IMR-90 (cell line): ENCODE data around the gene FAM193A. TPM values are rescaled to one million over a fixed set of nuclear protein-coding genes. Genes with fewer than 3 reads are reported as not detected.
"Not testable (repeated sequence)": the region's sequence is repeated elsewhere in the genome, so short reads cannot be mapped to it uniquely, and the experiment has no call there.

Experiments
- ATAC-seq: fragments of 200-7000 bp; cut with Tn5 transposase; 2 replicates; pipeline ENCODE4 v1.9.1; 2020; ENCODE audit warnings: low read depth, mild to moderate bottlenecking, moderate library complexity
- BruUV-seq: library from RNA; stranded (reverse); fragments of 400-500 nt; replicated peaks from 2 replicates; lab custom pipeline; 2021; lab: Mats Ljungman, UMichigan
- CTCF ChIA-PET: fragments of 300-600 bp; formaldehyde crosslinking; extraction: SDS; loops from one replicate; lab custom pipeline; 2021; ENCODE audit warnings: antibody characterized with exemption; lab: Yijun Ruan, JAX
- POLR2A ChIA-PET: fragments of 300-600 bp; sonication (Branson Sonifier 250); formaldehyde crosslinking; loops from one replicate; lab custom pipeline; 2022; ENCODE audit warnings: antibody characterized with exemption; ENCODE audit not compliant: unreplicated experiment; lab: Charles Lee
- DNase-seq: peaks from one replicate; pipeline ENCODE4 v3.0.0; 2013
- H2AFZ ChIP-seq: replicated peaks from 2 replicates; pipeline ENCODE3; 2013; ENCODE audit warnings: low read length, mild to moderate bottlenecking; ENCODE audit not compliant: poor library complexity
- H2AK5ac ChIP-seq: 2 replicates; pipeline ENCODE4 v1.6.1; 2013; ENCODE audit warnings: low read depth, low read length, inconsistent platforms
- H2AK9ac ChIP-seq: replicated peaks from 2 replicates; pipeline ENCODE3; 2013; ENCODE audit warnings: mild to moderate bottlenecking, low read depth, low read length, moderate library complexity; ENCODE audit not compliant: poor library complexity
- H2BK120ac ChIP-seq: 2 replicates; pipeline ENCODE4 v1.6.1; 2013; ENCODE audit warnings: low read depth, low read length, inconsistent platforms
- H2BK15ac ChIP-seq: 3 replicates; pipeline ENCODE4 v1.6.1; 2013; ENCODE audit warnings: low read depth, low read length, inconsistent platforms
- H2BK20ac ChIP-seq: 2 replicates; pipeline ENCODE4 v1.6.1; 2013; ENCODE audit warnings: low read depth, mild to moderate bottlenecking, inconsistent platforms, low read length, moderate library complexity
- H2BK5ac ChIP-seq: 2 replicates; pipeline ENCODE4 v1.6.1; 2013; ENCODE audit warnings: mild to moderate bottlenecking, low read depth, low read length, inconsistent platforms; ENCODE audit not compliant: poor library complexity, severe bottlenecking
- H3K14ac ChIP-seq: replicated peaks from 2 replicates; pipeline ENCODE4 v1.6.1; 2013; ENCODE audit warnings: low read depth, low read length, inconsistent platforms
- H3K18ac ChIP-seq: 2 replicates; pipeline ENCODE4 v1.6.1; 2013; ENCODE audit warnings: low read depth, low read length, control low read depth
- H3K23ac ChIP-seq: 2 replicates; pipeline ENCODE4 v1.6.1; 2013; ENCODE audit warnings: low read depth, low read length, inconsistent platforms
- H3K27ac ChIP-seq: 2 replicates; pipeline ENCODE4 v1.5.1; 2013; ENCODE audit warnings: mild to moderate bottlenecking, control low read depth, low read length; ENCODE audit not compliant: insufficient read depth
- H3K27me3 ChIP-seq: 2 replicates; pipeline ENCODE4 v1.6.1; 2013; ENCODE audit warnings: low read length; ENCODE audit not compliant: control insufficient read depth, insufficient read depth
- H3K36me3 ChIP-seq: 2 replicates; pipeline ENCODE4 v1.6.1; 2013; ENCODE audit warnings: low read length, mixed read lengths; ENCODE audit not compliant: control insufficient read depth, insufficient read depth
- H3K4ac ChIP-seq: 2 replicates; pipeline ENCODE4 v1.6.1; 2013; ENCODE audit warnings: low read depth, low read length, inconsistent platforms
- H3K4me1 ChIP-seq: 2 replicates; pipeline ENCODE4 v1.6.1; 2013; ENCODE audit warnings: low read length, mixed read lengths; ENCODE audit not compliant: control insufficient read depth, insufficient read depth
- H3K4me2 ChIP-seq: 2 replicates; pipeline ENCODE4 v1.6.1; 2013; ENCODE audit warnings: low read depth, mild to moderate bottlenecking, control low read depth, low read length, moderate library complexity
- H3K4me3 ChIP-seq: 2 replicates; pipeline ENCODE4 v1.5.1; 2013; ENCODE audit warnings: low read depth, mild to moderate bottlenecking, control low read depth, low read length, moderate library complexity; ENCODE audit not compliant: insufficient read depth
- H3K56ac ChIP-seq: 2 replicates; pipeline ENCODE4 v1.6.1; 2013; ENCODE audit warnings: low read length, inconsistent platforms; ENCODE audit not compliant: insufficient read depth; ENCODE audit errors: extremely low read depth
- H3K79me1 ChIP-seq, 2 experiments: 2 replicates each; pipeline ENCODE4 v1.6.1; 2013; ENCODE audit warnings: low read length in 2 of 2, inconsistent platforms in 1 of 2, low read depth in 1 of 2
- H3K9ac ChIP-seq: 2 replicates; pipeline ENCODE4 v1.6.1; 2013; ENCODE audit warnings: low read depth, low read length, control low read depth
- H3K9me1 ChIP-seq: 2 replicates; pipeline ENCODE4 v1.6.1; 2013; ENCODE audit warnings: low read length, inconsistent platforms; ENCODE audit not compliant: insufficient read depth
- H3K9me3 ChIP-seq: 2 replicates; pipeline ENCODE4 v1.6.1; 2013; ENCODE audit warnings: low read length; ENCODE audit not compliant: control insufficient read depth, insufficient read depth
- H4K20me1 ChIP-seq: 2 replicates; pipeline ENCODE4 v1.6.1; 2013; ENCODE audit warnings: low read length, inconsistent platforms; ENCODE audit not compliant: insufficient read depth
- H4K5ac ChIP-seq: 2 replicates; pipeline ENCODE4 v1.6.1; 2013; ENCODE audit warnings: mild to moderate bottlenecking, low read depth, low read length, control low read depth
- H4K8ac ChIP-seq, 2 experiments: 2 replicates each; pipeline ENCODE4 v1.6.1; 2013; ENCODE audit warnings: low read depth in 2 of 2, low read length in 2 of 2, control low read depth in 1 of 2, inconsistent platforms in 1 of 2
- H4K91ac ChIP-seq: 2 replicates; pipeline ENCODE4 v1.6.1; 2013; ENCODE audit warnings: low read depth, low read length, inconsistent platforms; ENCODE audit not compliant: insufficient read depth
- BHLHE40 ChIP-seq: fragments of 150-350 bp; IDR thresholded peaks from 2 replicates; pipeline ENCODE4 v1.6.1; 2016; ENCODE audit warnings: mild to moderate bottlenecking, low read depth, low read length
- FOS ChIP-seq: fragments of 150-350 bp; IDR thresholded peaks from 2 replicates; pipeline ENCODE4 v1.6.1; 2016; ENCODE audit warnings: low read depth, low read length
- MAFK ChIP-seq: IDR thresholded peaks from 2 replicates; pipeline ENCODE4 v1.6.1; 2012; ENCODE audit warnings: low read depth, low read length, improper control_type of control experiment
- MXI1 ChIP-seq: IDR thresholded peaks from 2 replicates; pipeline ENCODE4 v1.6.1; 2012; ENCODE audit warnings: low read depth, mild to moderate bottlenecking, low read length, moderate library complexity, borderline replicate concordance
- POLR2A ChIP-seq: IDR thresholded peaks from 2 replicates; pipeline ENCODE4 v1.6.1; 2012; ENCODE audit warnings: mild to moderate bottlenecking, low read depth, low read length
- RAD21 ChIP-seq: IDR thresholded peaks from 2 replicates; pipeline ENCODE4 v1.6.1; 2012; ENCODE audit warnings: low read length, improper control_type of control experiment
- RFX5 ChIP-seq: IDR thresholded peaks from 2 replicates; pipeline ENCODE4 v1.8.0; 2012; ENCODE audit warnings: low read depth, mild to moderate bottlenecking, low read length, moderate library complexity
- SMC3 ChIP-seq: fragments of 150-350 bp; IDR thresholded peaks from 2 replicates; pipeline ENCODE4 v1.6.1; 2016; ENCODE audit warnings: low read depth, mild to moderate bottlenecking, antibody characterized with exemption, low read length, moderate library complexity
- WGBS, 2 experiments: methylation state at CpG; one replicate each; pipeline versions ENCODE4 v1.1.5 to v1.1.7; 2013; ENCODE audit warnings: missing lambda C conversion rate in 2 of 2; ENCODE audit not compliant: insufficient read length in 1 of 2; ENCODE audit errors: extremely low coverage in 2 of 2; 5-methylcytosine and 5-hydroxymethylcytosine counted together
- dilution Hi-C: fragments of 300-500 bp; cut with HindIII; formaldehyde crosslinking; loops from one replicate; pipeline ENCODE4 v1.14.3; 2018; ENCODE audit warnings: low sequenced_read_pairs; ENCODE audit not compliant: unreplicated experiment
- in situ Hi-C: fragments of 300-500 bp; cut with MboI; formaldehyde crosslinking; loops from 3 replicates; pipeline ENCODE4 v1.14.3; 2019; ENCODE audit warnings: low sequenced_read_pairs, inconsistent platforms, mixed read lengths
- intact Hi-C: fragments of 100-400 bp; cut with micrococcal nuclease; formaldehyde crosslinking; loops from 2 replicates; pipeline ENCODE4 v1.10.0; 2022
- polyA plus RNA-seq, 3 experiments: library from polyadenylated mRNA; depleted of rRNA; stranded (reverse); fragments of >200 nt; gene quantifications; 2 replicates each; pipeline ENCODE4 v1.2.3, GENCODE V29; 2012; ENCODE audit warnings: low replicate concordance in 1 of 3
- total RNA-seq: library from RNA; depleted of rRNA; stranded (reverse); fragments of >200 nt; gene quantifications from 2 replicates; pipeline ENCODE4 v1.2.3, GENCODE V29; 2012
- TF ChIP-seq, protein P1 (sequence below): fragments of 150-350 bp; IDR thresholded peaks from 2 replicates; pipeline ENCODE4 v1.6.1; 2016; ENCODE audit warnings: low read depth, mild to moderate bottlenecking, low read length, moderate library complexity, borderline replicate concordance

The FAM193A gene
- total and polyA plus RNA-seq, 2 of the 4 experiments (the other 2 are of a cell fraction) = 6.8 to 11.0 TPM

DNA sequence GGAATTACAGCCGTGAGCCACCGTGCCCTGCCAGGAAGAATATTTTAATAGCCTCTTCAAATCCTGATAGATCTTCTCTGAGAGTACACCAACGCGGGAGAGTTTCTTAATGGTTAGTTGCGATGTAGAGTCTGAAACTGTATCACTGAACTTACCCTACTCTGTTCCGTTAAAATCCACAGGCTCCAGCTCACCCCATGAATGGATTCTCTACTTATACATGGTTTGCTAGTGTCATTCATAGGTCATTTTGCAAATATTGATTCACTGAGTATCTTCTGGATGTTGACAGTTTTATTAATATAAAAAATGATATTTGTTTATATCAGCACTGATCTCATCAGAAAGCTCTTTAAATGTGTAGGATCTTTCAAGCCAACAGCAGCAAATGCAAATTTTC, 99.9 kb downstream of the FAM193A start:
- in situ Hi-C loops = no loop called here
- Histone ChIP-seq H2AK9ac (no peak overlapping the region), H3K79me1 (peaks cover 40 to 50% of the 10 kb centered on the region in 2 experiments), H2AK5ac (no peak overlapping the region), H3K4me1 (no peaks in the 10 kb centered on the region), H3K9ac (no peak overlapping the region), H2BK120ac (no peak overlapping the region), H4K91ac (no peak overlapping the region), H2AFZ (no peak overlapping the region), H4K5ac (no peak overlapping the region), H3K9me1 (peaks cover 11% of the 10 kb centered on the region; the same call in 1 of the 2 replicates), H4K8ac (no peak overlapping the region), H2BK5ac (no peak overlapping the region), H3K4me3 (no peak overlapping the region), H3K4ac (no peak overlapping the region), H3K18ac (no peak overlapping the region), H3K56ac (no peak overlapping the region), H3K23ac (no peak overlapping the region), H2BK20ac (no peak overlapping the region), H4K20me1 (peaks cover 9% of the 10 kb centered on the region; the same call in 1 of the 2 replicates), H3K4me2 (no peak overlapping the region), H2BK15ac (no peak overlapping the region), H3K14ac (no peak overlapping the region), H3K27ac (no peak overlapping the region), H3K36me3 (peaks cover 54% of the 10 kb centered on the region), H3K27me3 (no peaks in the 10 kb centered on the region), H3K9me3 (no peaks in the 10 kb centered on the region)
- dilution Hi-C loops = no loop called here
- ATAC-seq = no peak
- TF ChIP-seq BHLHE40 (no peak), MAFK (no peak), RAD21 (no peak), POLR2A (no peak), FOS (no peak), SMC3 (no peak), MXI1 (no peak), RFX5 (no peak)
- TF ChIP-seq, protein P1, sequence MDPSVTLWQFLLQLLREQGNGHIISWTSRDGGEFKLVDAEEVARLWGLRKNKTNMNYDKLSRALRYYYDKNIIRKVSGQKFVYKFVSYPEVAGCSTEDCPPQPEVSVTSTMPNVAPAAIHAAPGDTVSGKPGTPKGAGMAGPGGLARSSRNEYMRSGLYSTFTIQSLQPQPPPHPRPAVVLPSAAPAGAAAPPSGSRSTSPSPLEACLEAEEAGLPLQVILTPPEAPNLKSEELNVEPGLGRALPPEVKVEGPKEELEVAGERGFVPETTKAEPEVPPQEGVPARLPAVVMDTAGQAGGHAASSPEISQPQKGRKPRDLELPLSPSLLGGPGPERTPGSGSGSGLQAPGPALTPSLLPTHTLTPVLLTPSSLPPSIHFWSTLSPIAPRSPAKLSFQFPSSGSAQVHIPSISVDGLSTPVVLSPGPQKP = no peak
- CTCF ChIA-PET = no interaction called here
- POLR2A ChIA-PET = no interaction called here
- WGBS, 2 experiments = no CpG with 5 or more reads among the region's 6 CpGs
- BruUV-seq = no TSS peak
- DNase-seq = no peak
- intact Hi-C loops = no loop called here

DNA sequence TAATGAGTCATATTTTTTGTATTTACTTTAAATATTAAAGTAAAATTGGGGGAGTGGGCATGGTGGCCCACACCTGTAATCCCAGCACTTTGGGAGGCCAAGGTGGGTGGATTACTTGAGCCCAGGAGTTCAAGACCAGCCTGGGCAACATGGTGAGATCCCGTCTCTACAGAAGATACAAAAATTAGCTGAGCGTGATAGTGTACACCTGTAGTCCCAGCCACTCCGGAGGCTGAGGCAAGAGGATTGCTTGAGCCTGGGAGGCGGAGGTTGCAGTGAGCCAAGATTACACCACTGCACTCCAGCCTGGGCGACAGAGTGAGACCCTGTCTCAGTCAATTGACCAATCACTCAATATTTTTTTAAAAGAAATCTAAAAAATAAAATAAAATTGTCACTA, 100.5 kb downstream of the FAM193A start:
- CTCF ChIA-PET, DNase-seq, dilution Hi-C loops, H2BK5ac ChIP-seq, H3K9ac ChIP-seq, H3K23ac ChIP-seq, H2BK20ac ChIP-seq, H2AK9ac ChIP-seq, H2BK15ac ChIP-seq, H3K14ac ChIP-seq, H3K4me1 ChIP-seq, H4K91ac ChIP-seq, H3K18ac ChIP-seq, H2AFZ ChIP-seq, H3K27ac ChIP-seq, H3K4me2 ChIP-seq, H2BK120ac ChIP-seq, POLR2A ChIA-PET, BruUV-seq, H4K20me1 ChIP-seq, H3K9me3 ChIP-seq, H4K5ac ChIP-seq, H3K27me3 ChIP-seq, H3K4me3 ChIP-seq, H2AK5ac ChIP-seq, H4K8ac ChIP-seq, ATAC-seq, in situ Hi-C loops, intact Hi-C loops, H3K56ac ChIP-seq, H3K4ac ChIP-seq: not testable (repeated sequence)
- Histone ChIP-seq H3K36me3 (peaks cover 48% of the 10 kb centered on the region), H3K79me1 (peaks cover 39 to 46% of the 10 kb centered on the region in 2 experiments), H3K9me1 (peaks cover 11% of the 10 kb centered on the region; the same call in 1 of the 2 replicates)
- no CpG with 5 or more reads among the region's 5 CpGs for WGBS, 2 experiments
